ENCODE results near the gene ASB18.
A peak's percentile ranks its signal among the peaks of the same experiment; 100 is the strongest.

Gene ASB18

GRCh38 chr2:236163471-236164200 lies 100.6 kb downstream of the ASB18 start:
- H3K27ac ChIP-seq (ENCODE audit: low read length): no peak overlapping the region
- peaks cover 24% of the 10 kb centered on the region; the same call in 1 of the 2 replicates for H3K4me1 ChIP-seq (ENCODE audit: insufficient read depth, low read length)
- peaks cover 100% of the 10 kb centered on the region for H3K27me3 ChIP-seq (ENCODE audit: insufficient read depth, low read length)
- no peak overlapping the region for H3K9ac ChIP-seq (ENCODE audit: low read depth, low read length)
- H3K4me3 ChIP-seq (ENCODE audit: low read length): peak overlapping the region; percentile 44; the same call in 1 of the 2 replicates
- peaks cover 4% of the 10 kb centered on the region; the same call in 1 of the 2 replicates for H3K9me3 ChIP-seq (ENCODE audit: insufficient read depth, low read depth, low read length)
- H3K36me3 ChIP-seq (ENCODE audit: insufficient read depth, low read depth, low read length): no peaks in the 10 kb centered on the region

- H3K9me3 ChIP-seq (ENCODE audit: insufficient read depth, low read depth, low read length): peaks cover 4% of the 10 kb centered on the region; the same call in 1 of the 2 replicates
- no peak overlapping the region for H3K4me3 ChIP-seq (ENCODE audit: low read length)
- H3K27me3 ChIP-seq (ENCODE audit: insufficient read depth, low read length): peaks cover 100% of the 10 kb centered on the region
- H3K27ac ChIP-seq (ENCODE audit: low read length): no peak overlapping the region
- H3K4me1 ChIP-seq (ENCODE audit: insufficient read depth, low read length): peaks cover 29% of the 10 kb centered on the region; the same call in 1 of the 2 replicates
- H3K9ac ChIP-seq (ENCODE audit: low read depth, low read length): no peak overlapping the region
- H3K36me3 ChIP-seq (ENCODE audit: insufficient read depth, low read depth, low read length): no peaks in the 10 kb centered on the region
Measured at GRCh38 chr2:236162882-236163470, 101.2 kb downstream of the ASB18 start.

GRCh38 chr2:236162031-236162845 lies 102.0 kb downstream of the ASB18 start:
- Histone ChIP-seq H3K4me3 (ENCODE audit: low read length) (no peak overlapping the region), H3K27me3 (ENCODE audit: insufficient read depth, low read length) (peaks cover 100% of the 10 kb centered on the region)

GRCh38 chr2:236161531-236161930 lies 102.7 kb downstream of the ASB18 start:
- H3K4me3 ChIP-seq (ENCODE audit: low read length): no peak overlapping the region
- H3K9ac ChIP-seq (ENCODE audit: low read depth, low read length): no peak overlapping the region
- peaks cover 4% of the 10 kb centered on the region; the same call in 1 of the 2 replicates for H3K9me3 ChIP-seq (ENCODE audit: insufficient read depth, low read depth, low read length)
- peaks cover 100% of the 10 kb centered on the region for H3K27me3 ChIP-seq (ENCODE audit: insufficient read depth, low read length)
- no peak overlapping the region for H3K27ac ChIP-seq (ENCODE audit: low read length)
- peaks cover 29% of the 10 kb centered on the region; the same call in 1 of the 2 replicates for H3K4me1 ChIP-seq (ENCODE audit: insufficient read depth, low read length)
- H3K36me3 ChIP-seq (ENCODE audit: insufficient read depth, low read depth, low read length): no peaks in the 10 kb centered on the region

More at GRCh38 chr2:236162031-236162845, 102.0 kb downstream of the ASB18 start:
- H3K27ac ChIP-seq (ENCODE audit: low read length): no peak overlapping the region
- peaks cover 4% of the 10 kb centered on the region; the same call in 1 of the 2 replicates for H3K9me3 ChIP-seq (ENCODE audit: insufficient read depth, low read depth, low read length)
- H3K36me3 ChIP-seq (ENCODE audit: insufficient read depth, low read depth, low read length): no peaks in the 10 kb centered on the region
- H3K9ac ChIP-seq (ENCODE audit: low read depth, low read length): no peak overlapping the region
- H3K4me1 ChIP-seq (ENCODE audit: insufficient read depth, low read length): peaks cover 29% of the 10 kb centered on the region; the same call in 1 of the 2 replicates

GRCh38 chr2:236161082-236161462 lies 103.1 kb downstream of the ASB18 start:
- peaks cover 4% of the 10 kb centered on the region; the same call in 1 of the 2 replicates for H3K9me3 ChIP-seq (ENCODE audit: insufficient read depth, low read depth, low read length)
- H3K27ac ChIP-seq (ENCODE audit: low read length): no peak overlapping the region
- H3K36me3 ChIP-seq (ENCODE audit: insufficient read depth, low read depth, low read length): no peaks in the 10 kb centered on the region
- peaks cover 29% of the 10 kb centered on the region; the same call in 1 of the 2 replicates for H3K4me1 ChIP-seq (ENCODE audit: insufficient read depth, low read length)
- no peak overlapping the region for H3K4me3 ChIP-seq (ENCODE audit: low read length)
- peaks cover 100% of the 10 kb centered on the region for H3K27me3 ChIP-seq (ENCODE audit: insufficient read depth, low read length)
- H3K9ac ChIP-seq (ENCODE audit: low read depth, low read length): no peak overlapping the region

- Histone ChIP-seq H3K27me3 (ENCODE audit: insufficient read depth, low read length) (peaks cover 100% of the 10 kb centered on the region), H3K36me3 (ENCODE audit: insufficient read depth, low read depth, low read length) (no peaks in the 10 kb centered on the region), H3K4me1 (ENCODE audit: insufficient read depth, low read length) (peaks cover 29% of the 10 kb centered on the region; the same call in 1 of the 2 replicates), H3K9me3 (ENCODE audit: insufficient read depth, low read depth, low read length) (peaks cover 4% of the 10 kb centered on the region; the same call in 1 of the 2 replicates), H3K4me3 (ENCODE audit: low read length) (no peak overlapping the region), H3K27ac (ENCODE audit: low read length) (no peak overlapping the region), H3K9ac (ENCODE audit: low read depth, low read length) (no peak overlapping the region)
Measured at GRCh38 chr2:236160366-236161081, 103.7 kb downstream of the ASB18 start.

GRCh38 chr2:236159778-236160170 lies 104.4 kb downstream of the ASB18 start:
- H3K27ac ChIP-seq (ENCODE audit: low read length): no peak overlapping the region
- H3K4me3 ChIP-seq (ENCODE audit: low read length): no peak overlapping the region
- H3K9me3 ChIP-seq (ENCODE audit: insufficient read depth, low read depth, low read length): peaks cover 4% of the 10 kb centered on the region; the same call in 1 of the 2 replicates
- no peak overlapping the region for H3K9ac ChIP-seq (ENCODE audit: low read depth, low read length)
- H3K4me1 ChIP-seq (ENCODE audit: insufficient read depth, low read length): peaks cover 25% of the 10 kb centered on the region; the same call in 1 of the 2 replicates
- no peaks in the 10 kb centered on the region for H3K36me3 ChIP-seq (ENCODE audit: insufficient read depth, low read depth, low read length)
- H3K27me3 ChIP-seq (ENCODE audit: insufficient read depth, low read length): peaks cover 100% of the 10 kb centered on the region

GRCh38 chr2:236158969-236159777 lies 105.0 kb downstream of the ASB18 start:
- H3K9me3 ChIP-seq (ENCODE audit: insufficient read depth, low read depth, low read length): peaks cover 4% of the 10 kb centered on the region; the same call in 1 of the 2 replicates
- peaks cover 100% of the 10 kb centered on the region for H3K27me3 ChIP-seq (ENCODE audit: insufficient read depth, low read length)
- H3K9ac ChIP-seq (ENCODE audit: low read depth, low read length): peak overlapping the region; percentile 51; the same call in 1 of the 2 replicates
- peak overlapping the region; percentile 55; the same call in 1 of the 2 replicates for H3K4me3 ChIP-seq (ENCODE audit: low read length)
- H3K27ac ChIP-seq (ENCODE audit: low read length): no peak overlapping the region
- no peaks in the 10 kb centered on the region for H3K36me3 ChIP-seq (ENCODE audit: insufficient read depth, low read depth, low read length)
- peaks cover 23% of the 10 kb centered on the region; the same call in 1 of the 2 replicates for H3K4me1 ChIP-seq (ENCODE audit: insufficient read depth, low read length)

GRCh38 chr2:236157815-236158498 lies 106.2 kb downstream of the ASB18 start:
- no peaks in the 10 kb centered on the region for H3K36me3 ChIP-seq (ENCODE audit: insufficient read depth, low read depth, low read length)
- H3K4me3 ChIP-seq (ENCODE audit: low read length): no peak overlapping the region
- H3K4me1 ChIP-seq (ENCODE audit: insufficient read depth, low read length): peaks cover 23% of the 10 kb centered on the region; the same call in 1 of the 2 replicates
- H3K27me3 ChIP-seq (ENCODE audit: insufficient read depth, low read length): peaks cover 90% of the 10 kb centered on the region
- H3K9me3 ChIP-seq (ENCODE audit: insufficient read depth, low read depth, low read length): peaks cover 8% of the 10 kb centered on the region
- no peak overlapping the region for H3K9ac ChIP-seq (ENCODE audit: low read depth, low read length)
- H3K27ac ChIP-seq (ENCODE audit: low read length): no peak overlapping the region

GRCh38 chr2:236157366-236157765 lies 106.8 kb downstream of the ASB18 start:
- Histone ChIP-seq H3K36me3 (ENCODE audit: insufficient read depth, low read depth, low read length) (no peaks in the 10 kb centered on the region), H3K9ac (ENCODE audit: low read depth, low read length) (no peak overlapping the region), H3K4me3 (ENCODE audit: low read length) (no peak overlapping the region), H3K27ac (ENCODE audit: low read length) (no peak overlapping the region), H3K4me1 (ENCODE audit: insufficient read depth, low read length) (peaks cover 20% of the 10 kb centered on the region; the same call in 1 of the 2 replicates), H3K9me3 (ENCODE audit: insufficient read depth, low read depth, low read length) (peaks cover 6% of the 10 kb centered on the region), H3K27me3 (ENCODE audit: insufficient read depth, low read length) (peaks cover 84% of the 10 kb centered on the region)

All from iPS-20b (cell line).